DMS79 (cell line): Measurements from ENCODE around the gene SOX13.

Experiments
- DNase-seq: peaks from one replicate; lab custom pipeline; 2025; lab: John Stamatoyannopoulos, UW

Gene SOX13

GRCh38 chr1:204132718-204133117 is 59.8 kb downstream of the SOX13 start:
- DNase-seq, result no peak

GRCh38 chr1:204134103-204134502 is 61.2 kb downstream of the SOX13 start:
- DNase-seq, result no peak

DNA sequence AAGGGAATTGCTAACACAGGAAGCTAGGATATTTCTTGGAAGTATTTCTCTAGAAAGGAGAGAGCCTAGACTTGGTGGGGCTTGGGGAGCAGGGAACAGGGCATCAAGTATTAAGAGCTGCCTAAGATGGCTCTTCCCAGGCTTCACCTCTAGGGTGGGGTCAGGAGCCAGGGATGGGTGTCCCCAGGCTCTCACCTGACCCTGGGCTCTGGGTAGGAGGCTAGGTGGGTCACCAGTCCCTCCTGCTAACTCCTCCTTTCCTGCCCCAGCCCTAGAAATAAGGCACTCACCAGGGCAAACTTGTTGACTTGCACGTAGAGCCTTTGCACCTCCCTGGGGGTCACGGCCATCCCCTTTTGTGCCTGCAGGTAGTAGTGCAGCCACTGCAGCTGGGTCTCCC is 63.9 kb downstream of the SOX13 start:
- no peak for DNase-seq

DNA sequence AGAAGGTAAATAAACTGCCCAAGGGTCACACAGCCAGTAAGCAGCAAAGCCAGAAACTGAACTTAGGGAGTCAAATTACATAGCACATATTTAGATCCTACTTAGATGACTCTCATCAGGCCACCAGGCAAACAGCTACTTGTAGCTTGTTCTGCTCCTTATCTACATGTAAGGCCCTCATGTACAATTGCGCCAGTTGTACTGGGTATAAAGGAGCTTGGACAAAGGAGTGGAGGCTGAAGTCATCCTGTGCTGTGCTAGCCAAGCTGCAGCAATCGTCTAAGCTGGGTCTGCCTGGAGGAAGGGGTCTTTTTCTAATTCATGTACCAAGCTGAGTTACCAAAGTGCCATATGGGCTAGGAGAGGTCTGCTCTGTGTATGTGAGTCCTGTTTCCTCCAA is 66.2 kb downstream of the SOX13 start:
- DNase-seq, result no peak

DNA sequence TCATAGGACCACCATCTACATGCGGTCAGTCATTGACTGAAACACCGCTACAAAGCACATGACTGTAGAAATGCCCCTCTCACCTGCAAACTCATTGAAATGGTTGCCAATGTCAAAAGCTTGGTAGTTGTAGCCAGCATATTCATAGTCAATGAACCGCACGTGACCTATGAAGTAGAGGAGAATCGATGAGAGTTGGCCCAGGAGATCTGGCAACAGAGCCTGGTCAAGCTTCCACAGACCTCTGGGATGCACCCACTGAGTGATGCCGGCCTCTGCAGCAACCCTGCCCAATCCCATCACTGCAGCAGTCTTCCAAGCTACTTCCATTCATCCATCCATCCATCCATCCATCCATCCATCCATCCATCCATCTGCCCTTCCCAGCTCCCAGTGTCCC is 67.0 kb downstream of the SOX13 start:
- DNase-seq, result no peak

DNA sequence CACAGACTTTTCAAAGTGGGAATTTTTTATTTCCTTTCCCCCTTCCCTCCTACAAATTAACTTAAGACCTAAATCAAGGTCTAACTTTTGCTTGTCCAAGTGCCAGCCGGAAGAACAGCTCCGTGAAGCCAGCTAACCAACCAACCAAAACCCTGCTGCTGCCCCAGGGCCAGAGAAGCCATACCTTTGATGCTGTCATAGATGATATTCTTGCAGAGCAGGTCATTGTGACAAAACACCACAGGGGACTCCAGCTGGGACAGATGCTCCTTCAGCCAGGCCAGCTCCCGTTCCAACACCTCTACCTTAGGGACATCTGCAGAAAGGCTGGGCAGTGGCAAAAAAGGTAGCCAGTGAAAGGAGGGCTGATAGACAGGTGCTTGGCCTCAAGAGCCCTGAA is 68.2 kb downstream of the SOX13 start:
- DNase-seq, result no peak

DNA sequence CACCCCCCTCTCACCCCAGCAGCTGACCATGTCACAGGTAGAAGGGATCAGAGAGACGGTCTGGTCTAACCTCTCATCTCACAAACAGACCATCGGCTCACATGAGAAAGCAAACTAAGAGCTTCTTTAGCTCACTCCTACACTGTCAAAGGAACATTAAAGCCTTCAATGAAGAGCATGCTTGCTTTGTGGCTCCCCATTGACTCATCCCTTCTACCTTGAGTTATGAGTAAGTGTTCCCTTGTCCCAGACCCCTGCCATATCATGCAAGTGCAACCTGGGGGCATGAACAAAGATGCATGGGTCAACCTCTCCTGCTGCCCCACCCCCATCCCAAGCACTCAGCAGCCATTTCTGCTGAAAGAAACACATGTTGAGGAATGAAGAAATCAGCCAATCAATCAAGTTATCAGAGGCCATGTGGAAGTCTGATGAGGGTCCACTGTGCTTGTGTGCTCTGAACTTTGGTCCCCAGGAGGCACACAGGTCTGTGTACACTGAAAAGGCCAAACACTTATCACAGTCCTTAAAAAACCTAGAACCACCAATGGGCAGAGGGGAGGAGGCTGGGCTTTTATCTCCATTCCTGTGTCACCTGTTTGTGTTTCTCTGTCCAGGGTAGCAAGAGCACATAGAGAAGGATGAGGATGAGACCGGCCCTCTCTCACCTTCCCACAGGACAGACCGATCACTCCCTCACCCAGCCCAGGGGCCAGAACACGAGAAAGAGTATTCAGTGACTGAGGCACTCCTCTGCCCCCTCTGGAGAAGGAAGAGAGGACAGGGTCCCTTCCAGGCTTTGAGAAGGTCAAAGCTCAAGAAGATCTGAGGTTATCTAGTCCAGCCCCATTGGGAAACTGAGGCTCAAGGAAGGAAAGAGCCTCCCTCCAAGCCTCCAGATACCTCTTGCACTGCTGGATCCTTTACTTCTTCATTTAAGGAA is 69.4 kb downstream of the SOX13 start:
- no peak for DNase-seq

DNA sequence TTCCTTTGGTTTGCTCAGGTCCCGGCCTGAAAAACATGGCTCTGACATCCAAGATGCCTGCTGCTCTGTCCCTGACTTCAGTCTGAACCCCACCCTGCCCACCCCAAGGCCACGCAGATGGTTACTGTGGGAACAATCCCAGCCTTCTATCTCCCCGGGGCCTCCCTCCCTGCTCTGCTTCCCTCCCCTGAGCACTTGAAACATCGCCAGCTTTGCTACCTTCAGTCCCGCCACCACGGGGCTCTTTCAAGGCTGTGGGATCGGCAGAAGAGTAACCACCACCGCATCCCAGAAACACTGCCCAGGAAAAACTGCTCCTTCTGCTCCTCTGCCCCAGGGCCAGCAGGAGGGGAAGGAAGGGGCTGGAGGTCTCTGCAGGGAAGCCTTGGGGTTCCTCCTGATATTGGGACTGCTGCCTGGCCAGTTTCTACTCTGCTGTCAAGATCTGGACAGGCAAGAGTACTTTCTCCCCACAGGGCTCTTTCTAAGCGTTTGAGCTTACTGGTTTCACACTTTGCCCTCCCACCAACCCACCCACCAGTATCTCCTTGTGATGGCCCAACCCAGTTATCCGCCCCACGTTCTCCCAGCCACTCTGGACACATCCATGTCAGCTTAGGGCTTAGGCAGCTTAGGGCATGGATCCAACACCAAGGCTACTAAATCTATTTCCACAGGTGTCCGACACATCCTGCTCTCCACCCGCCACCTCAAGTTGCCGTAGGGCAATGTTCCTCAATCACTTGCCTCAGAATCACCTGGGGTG is 70.5 kb downstream of the SOX13 start:
- DNase-seq, result no peak

DNA sequence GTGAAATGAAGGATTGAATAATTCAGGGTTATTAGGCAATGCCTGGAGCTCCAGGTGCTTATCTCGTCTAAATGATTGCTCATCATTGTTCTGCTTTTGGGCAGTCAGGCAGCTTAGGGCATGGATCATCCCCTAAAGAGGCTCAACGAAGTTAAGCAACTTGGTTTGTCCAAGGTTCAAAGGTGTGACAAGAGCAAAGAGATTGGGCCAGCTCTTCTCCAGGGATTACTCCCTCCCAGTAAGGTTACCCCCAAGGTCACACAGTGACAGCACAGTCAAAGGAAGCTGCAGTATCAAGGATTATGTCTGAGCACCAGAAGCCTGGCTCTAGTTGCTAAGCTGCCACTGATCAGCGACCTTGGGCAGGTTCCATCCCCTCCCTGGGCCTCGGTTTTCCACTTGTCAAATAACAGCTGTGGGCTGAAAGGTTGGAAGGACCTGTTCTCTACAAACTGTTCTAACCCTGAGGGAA is 72.2 kb downstream of the SOX13 start:
- no peak for DNase-seq

DNA sequence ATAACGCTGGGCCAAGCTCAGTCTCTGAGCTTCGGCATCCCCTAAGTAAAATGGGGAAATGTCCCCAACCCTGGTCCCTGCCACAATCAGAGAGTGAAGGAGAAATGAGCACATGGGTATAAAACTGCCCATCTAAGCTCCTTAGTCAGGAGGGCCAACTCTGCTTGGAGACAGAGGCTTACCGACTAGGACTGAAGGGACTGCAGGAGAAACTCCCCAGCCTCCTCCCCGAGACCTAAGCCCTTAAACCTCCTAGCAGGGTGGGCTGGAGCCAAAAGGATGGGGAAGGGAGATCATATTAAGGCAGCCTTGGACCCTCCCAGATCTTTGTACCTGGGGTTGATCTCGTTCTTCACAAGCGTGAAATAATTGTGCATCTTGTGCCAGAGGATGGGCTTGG is 73.4 kb downstream of the SOX13 start:
- DNase-seq, result no peak

GRCh38 chr1:204146965-204147364 is 74.0 kb downstream of the SOX13 start:
- DNase-seq, result no peak

- DNase-seq, result no peak
Observed at GRCh38 chr1:204147406-204148383, 74.8 kb downstream of the SOX13 start.

DNA sequence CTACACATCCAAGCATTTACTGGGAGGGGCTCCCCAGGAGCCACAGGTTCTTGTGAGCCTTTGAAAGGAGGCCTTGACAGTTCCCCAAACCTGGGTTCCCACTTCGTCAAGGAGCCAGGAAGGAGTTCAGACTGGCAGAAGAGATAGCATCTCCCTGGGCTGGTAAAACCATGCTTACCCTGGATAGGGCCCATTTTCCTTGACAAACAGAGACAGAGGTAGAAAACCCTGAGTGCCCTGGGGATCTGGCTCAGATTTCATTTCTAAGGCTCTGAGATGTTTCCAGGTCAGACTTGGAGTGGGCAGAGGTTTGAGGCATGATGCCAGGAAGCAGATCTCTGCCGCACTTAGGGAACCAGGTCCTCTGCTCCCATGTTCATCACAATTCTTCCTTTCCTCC is 76.2 kb downstream of the SOX13 start:
- DNase-seq, result peak; percentile 69

DNA sequence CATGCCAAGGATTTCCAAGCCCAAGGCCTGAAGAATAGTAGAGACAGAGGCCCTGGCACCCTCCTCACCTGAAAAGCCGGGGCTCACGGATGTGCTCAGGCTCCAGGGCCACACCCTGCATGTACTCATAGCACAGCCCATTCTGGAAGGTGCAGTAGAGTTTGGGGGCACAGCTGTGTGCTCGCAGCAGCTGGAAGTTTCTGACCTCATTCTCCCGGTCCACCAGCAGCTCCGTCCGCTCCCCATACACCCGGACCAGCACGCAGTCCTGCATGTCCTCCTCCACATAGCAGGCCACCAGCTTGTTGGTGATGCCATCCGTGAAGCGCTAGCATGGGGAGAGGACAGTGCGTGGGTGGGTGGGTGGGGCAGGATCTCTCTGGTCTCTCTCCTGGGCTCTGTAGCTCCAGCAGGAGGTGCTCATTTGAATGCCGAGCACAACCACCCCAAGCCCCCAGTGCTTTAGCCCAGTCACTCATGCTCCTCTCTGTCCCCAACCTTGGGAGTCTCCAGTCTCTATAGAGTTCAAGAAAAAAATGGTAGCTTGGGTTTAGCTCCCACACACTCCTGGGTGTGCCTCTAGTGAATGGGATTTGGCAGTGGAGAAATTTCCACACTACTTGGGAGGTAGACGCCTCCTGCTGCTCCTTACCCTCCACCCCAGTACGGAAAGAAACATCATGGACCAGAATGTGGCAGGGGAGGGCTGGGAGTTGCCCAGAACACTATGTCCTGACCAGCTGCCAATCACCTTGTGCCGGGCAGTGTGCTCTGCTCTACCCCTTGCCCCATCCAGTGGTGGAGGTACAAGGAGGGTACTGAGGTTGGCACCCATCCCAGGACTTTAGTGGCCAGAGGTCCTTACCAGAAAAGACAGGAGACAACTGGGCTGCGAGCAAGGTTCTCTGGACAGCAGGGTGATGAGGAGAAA is 77.0 kb downstream of the SOX13 start:
- DNase-seq, result no peak

- no peak for DNase-seq
Observed at GRCh38 chr1:204150702-204151551, 78.0 kb downstream of the SOX13 start.

GRCh38 chr1:204151552-204152309 is 78.8 kb downstream of the SOX13 start, which contains the start of gene ETNK2:
ETNK2 (minus strand) TSS chr1:204152044; CDS start chr1:204151852, 192 bp downstream.
- DNase-seq, result peak; percentile 21

DNA sequence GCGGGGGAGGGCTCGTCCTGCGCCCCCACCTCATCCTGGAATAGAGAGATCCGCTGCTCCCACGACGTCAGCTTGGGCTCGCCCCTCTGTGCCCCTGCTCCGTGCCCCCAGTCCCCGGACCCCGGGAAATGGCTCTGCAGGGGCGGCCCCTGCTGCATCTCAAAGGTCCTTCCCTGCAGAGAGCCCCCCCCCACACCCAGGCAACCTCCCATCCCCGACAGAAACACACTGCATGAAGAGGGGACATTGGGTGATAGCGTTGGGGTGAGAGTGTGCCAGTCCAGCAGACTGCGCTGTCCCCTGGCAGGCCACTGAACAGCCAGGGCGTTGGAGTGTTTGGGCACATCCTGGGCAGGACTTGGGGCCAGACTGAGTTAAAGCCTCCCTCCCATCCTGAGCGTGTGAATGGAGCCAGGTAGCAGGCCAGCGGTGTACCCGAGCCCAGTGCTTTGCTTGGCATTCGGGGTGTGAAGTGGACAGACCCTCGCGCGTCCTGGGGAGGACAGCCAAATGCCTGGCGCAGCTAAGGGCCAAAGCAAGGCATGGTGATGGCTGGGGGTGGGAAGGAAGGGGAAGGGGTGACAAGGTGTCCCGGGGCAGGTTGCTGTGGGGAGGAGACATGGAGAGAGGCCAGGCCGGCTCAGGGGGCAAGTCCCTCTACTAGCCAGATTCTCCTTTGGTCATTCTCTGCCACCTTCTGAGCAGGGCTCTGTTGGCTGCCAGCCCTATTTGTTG is 79.6 kb downstream of the SOX13 start:
- DNase-seq, result no peak

DNA sequence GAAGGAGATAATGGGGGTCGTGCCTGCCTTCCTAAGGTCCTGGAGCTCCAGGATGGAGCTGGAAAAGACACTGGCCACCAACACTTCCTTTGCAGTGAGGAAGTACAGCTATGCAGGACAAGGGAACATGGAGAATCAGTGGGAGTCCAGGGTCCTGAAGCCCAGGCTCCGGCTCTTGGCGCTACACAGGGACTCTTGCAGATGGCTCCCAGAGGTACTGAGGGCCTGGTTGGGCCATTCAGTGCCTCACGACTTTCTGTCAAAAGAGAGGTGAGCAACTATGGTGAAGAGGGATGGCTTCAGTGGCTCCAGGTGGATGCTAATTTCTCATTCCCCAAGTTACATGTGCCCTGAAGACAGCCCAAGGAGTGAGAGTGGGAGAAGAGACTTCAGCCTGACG is 80.8 kb downstream of the SOX13 start:
- DNase-seq, result no peak
